Left lung (tissue), 10 donors: ENCODE measurements around the gene BEST2. TPM values are rescaled to one million over a fixed set of nuclear protein-coding genes. Genes with fewer than 3 reads are reported as not detected.

ENCODE experiments used
- ATAC-seq: fragments of 200-7000 bp; cut with Tn5 transposase; one replicate; pipeline ENCODE4 v1.9.1; 2020; ENCODE audit warnings: moderate library complexity
- DNase-seq, 4 donors: peaks; one replicate each; pipeline ENCODE4 v3.0.0-alpha.2; 2013 to 2020
- H3K27ac ChIP-seq, 2 donors: fragments of 200-600 bp; sonication (generic) in 1 of 2; one replicate each; pipeline versions ENCODE4 v1.5.0 to v1.8.0; 2020 to 2021
- H3K27me3 ChIP-seq, 2 donors: fragments of 200-600 bp; sonication (generic) in 1 of 2; one replicate each; pipeline versions ENCODE4 v1.5.0 to v1.8.0; 2020 to 2021
- H3K36me3 ChIP-seq, 2 donors: fragments of 200-600 bp; sonication (generic) in 1 of 2; one replicate each; pipeline versions ENCODE4 v1.5.0 to v1.8.0; 2020 to 2021
- H3K4me1 ChIP-seq, 2 donors: fragments of 200-600 bp; one replicate each; pipeline ENCODE4 v1.8.0; 2021
- H3K4me3 ChIP-seq, 2 donors: fragments of 200-600 bp; sonication (generic) in 1 of 2; one replicate each; pipeline versions ENCODE4 v1.5.0 to v1.8.0; 2020 to 2021; ENCODE audit warnings: mild to moderate bottlenecking in 1 of 2
- H3K9me3 ChIP-seq, 2 donors: fragments of 200-600 bp; sonication (generic) in 1 of 2; one replicate each; pipeline versions ENCODE4 v1.5.0 to v1.8.0; 2020 to 2021
- CTCF ChIP-seq, 2 donors: fragments of 200-600 bp; sonication (generic) in 1 of 2; IDR thresholded peaks; one replicate each; pipeline versions ENCODE4 v1.5.0 to v1.8.0; 2021; ENCODE audit warnings: antibody characterized with exemption in 2 of 2
- intact Hi-C, 2 donors: fragments of 100-400 bp; cut with DNase I; formaldehyde crosslinking; loops; one replicate each; pipeline versions ENCODE4 v1.11.2 to v1.14.2; 2022
- polyA plus RNA-seq, 6 donors: library from polyadenylated mRNA; unstranded; fragments of 120-200 nt; gene quantifications; one replicate each; pipeline ENCODE4 v1.2.1, GENCODE V29; 2013; ENCODE audit not compliant: insufficient read length in 6 of 6
- total RNA-seq, 2 donors: library from RNA; stranded (reverse); fragmentation: NEBNext Ultra II Directional; extraction: Animal tissue kit (Norgen Biotek cat#: 25700); gene quantifications; one replicate each; pipeline ENCODE4 v1.2.1, GENCODE V29; 2021
- donor health status: DM: no; HTN: yes; CAD: no.
- donor health status: DM: no; HTN: no; CAD: no.

The BEST2 gene
- total and polyA plus RNA-seq, 8 donors, result 0.08 to 0.17 (median 0.12) TPM; not detected in 4

DNA sequence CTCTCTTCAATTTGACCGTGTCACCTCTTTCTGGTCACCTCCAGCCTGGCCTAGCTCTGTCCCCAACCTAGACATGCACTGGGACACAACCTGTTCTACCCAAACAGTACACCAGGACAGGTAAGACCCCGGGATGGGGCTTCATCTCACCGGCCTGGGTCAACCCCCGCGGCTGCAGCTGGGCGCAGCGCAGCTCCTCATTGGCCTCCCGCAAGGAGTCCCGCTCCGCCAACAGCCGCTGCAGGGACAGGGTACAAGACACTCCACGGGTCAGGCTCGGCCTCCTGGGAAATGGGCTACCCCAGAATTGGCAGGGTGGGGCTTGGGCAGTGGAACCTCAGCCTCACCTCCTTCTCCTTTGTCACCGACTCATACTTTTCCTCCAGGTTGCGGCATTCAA, 16.1 kb downstream of the BEST2 start:
- no peak overlapping the region for H3K4me3 ChIP-seq
- peaks cover 0 to 27% of the 10 kb centered on the region in 2 donors for H3K4me1 ChIP-seq
- no peak for DNase-seq
- peaks cover 0 to 49% of the 10 kb centered on the region in 2 donors for H3K36me3 ChIP-seq
- intact Hi-C loops, result loop anchor here in 1 of 2 donors (5.0 kb wide), 1 partner anchor 35 kb away; the partner anchor contains the start of genes PRDX2 and THSD8
- no peak for TF ChIP-seq CTCF (IDR thresholded peaks at IDR 0.05)
- ATAC-seq, result no peak
- no peak overlapping the region for H3K27ac ChIP-seq
- no peaks in the 10 kb centered on the region for H3K9me3 ChIP-seq
- no peaks in the 10 kb centered on the region for H3K27me3 ChIP-seq

- TF ChIP-seq CTCF (IDR thresholded peaks at IDR 0.05), result no peak
- intact Hi-C loops, result loop anchor here in 1 of 2 donors (5.0 kb wide), 1 partner anchor 33 kb away; the partner anchor contains the start of genes PRDX2 and THSD8
- Histone ChIP-seq H3K36me3 (peaks cover 0 to 30% of the 10 kb centered on the region in 2 donors), H3K27me3 (no peaks in the 10 kb centered on the region), H3K4me1 (peaks cover under 1 to 30% of the 10 kb centered on the region in 2 donors), H3K4me3 (no peak overlapping the region), H3K27ac (no peak overlapping the region), H3K9me3 (no peaks in the 10 kb centered on the region)
- peak; percentile 90 for ATAC-seq
- DNase-seq, result peak in 2 of 4 donors; percentile 74 to 85
Observed at GRCh38 chr19:12769689-12770088, 18.1 kb downstream of the BEST2 start.

GRCh38 chr19:12770922-12771321, 19.3 kb downstream of the BEST2 start:
- TF ChIP-seq CTCF (IDR thresholded peaks at IDR 0.05), result no peak
- H3K9me3 ChIP-seq, result no peaks in the 10 kb centered on the region
- ATAC-seq, result no peak
- no peak for DNase-seq
- no peak overlapping the region for H3K4me3 ChIP-seq
- intact Hi-C loops, result no loop called here
- peaks cover 3 to 33% of the 10 kb centered on the region in 2 donors for H3K4me1 ChIP-seq
- no peaks in the 10 kb centered on the region for H3K27me3 ChIP-seq
- H3K27ac ChIP-seq, result no peak overlapping the region
- peaks cover 0 to 25% of the 10 kb centered on the region in 2 donors for H3K36me3 ChIP-seq

DNA sequence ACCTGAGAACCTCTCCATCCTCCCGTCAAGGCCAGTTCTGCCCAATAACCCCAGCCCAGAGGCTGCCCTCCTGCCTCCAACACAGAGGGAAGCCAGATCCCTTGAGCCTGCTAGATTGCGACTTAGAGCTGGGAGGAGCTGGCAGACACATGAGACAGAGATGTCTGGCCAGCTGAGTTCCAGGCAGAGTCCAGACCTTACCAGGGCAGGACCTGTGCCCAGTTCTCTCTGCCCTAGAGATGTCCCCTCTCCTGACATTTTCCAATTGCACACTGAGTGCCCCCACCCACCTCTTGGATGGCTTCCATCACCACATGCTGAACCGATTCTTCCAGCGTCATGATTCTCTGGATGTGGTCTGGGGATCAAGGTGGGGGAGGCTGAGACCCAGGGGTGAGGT, 20.7 kb downstream of the BEST2 start:
- Histone ChIP-seq H3K4me3 (no peak overlapping the region), H3K36me3 (peaks cover 0 to 21% of the 10 kb centered on the region in 2 donors), H3K9me3 (no peaks in the 10 kb centered on the region), H3K27me3 (no peaks in the 10 kb centered on the region), H3K27ac (no peak overlapping the region), H3K4me1 (peaks cover 3 to 40% of the 10 kb centered on the region in 2 donors)
- TF ChIP-seq CTCF (IDR thresholded peaks at IDR 0.05), result no peak
- ATAC-seq (no peak), DNase-seq (no peak)
- intact Hi-C loops, result no loop called here

- intact Hi-C loops, result no loop called here
Observed at GRCh38 chr19:12773571-12773970, 22.0 kb downstream of the BEST2 start.

More at GRCh38 chr19:12773571-12773970, 22.0 kb downstream of the BEST2 start:
- DNase-seq, result no peak
- H3K4me1 ChIP-seq, result peaks cover 6 to 47% of the 10 kb centered on the region in 2 donors
- H3K9me3 ChIP-seq, result no peaks in the 10 kb centered on the region
- no peak for TF ChIP-seq CTCF (IDR thresholded peaks at IDR 0.05)
- ATAC-seq, result no peak
- no peak overlapping the region for H3K4me3 ChIP-seq
- peaks cover 0 to 12% of the 10 kb centered on the region in 2 donors for H3K36me3 ChIP-seq
- H3K27me3 ChIP-seq, result no peaks in the 10 kb centered on the region
- H3K27ac ChIP-seq, result no peak overlapping the region
